GM19372 (cell line): ENCODE measurements around the gene TUBA4B.
A peak's percentile ranks its signal among the peaks of the same experiment; 100 is the strongest.

Source experiments
- ATAC-seq: cut with Tn5 transposase; IDR thresholded peaks from one replicate; pipeline ENCODE4 v1.9.1; 2021; ENCODE audit warnings: mild to moderate bottlenecking, low read depth, moderate library complexity; ENCODE audit not compliant: unreplicated experiment

TUBA4B gene

GRCh38 chr2:219289537-219290361 lies 36.7 kb downstream of the TUBA4B start:
- ATAC-seq: no peak

DNA sequence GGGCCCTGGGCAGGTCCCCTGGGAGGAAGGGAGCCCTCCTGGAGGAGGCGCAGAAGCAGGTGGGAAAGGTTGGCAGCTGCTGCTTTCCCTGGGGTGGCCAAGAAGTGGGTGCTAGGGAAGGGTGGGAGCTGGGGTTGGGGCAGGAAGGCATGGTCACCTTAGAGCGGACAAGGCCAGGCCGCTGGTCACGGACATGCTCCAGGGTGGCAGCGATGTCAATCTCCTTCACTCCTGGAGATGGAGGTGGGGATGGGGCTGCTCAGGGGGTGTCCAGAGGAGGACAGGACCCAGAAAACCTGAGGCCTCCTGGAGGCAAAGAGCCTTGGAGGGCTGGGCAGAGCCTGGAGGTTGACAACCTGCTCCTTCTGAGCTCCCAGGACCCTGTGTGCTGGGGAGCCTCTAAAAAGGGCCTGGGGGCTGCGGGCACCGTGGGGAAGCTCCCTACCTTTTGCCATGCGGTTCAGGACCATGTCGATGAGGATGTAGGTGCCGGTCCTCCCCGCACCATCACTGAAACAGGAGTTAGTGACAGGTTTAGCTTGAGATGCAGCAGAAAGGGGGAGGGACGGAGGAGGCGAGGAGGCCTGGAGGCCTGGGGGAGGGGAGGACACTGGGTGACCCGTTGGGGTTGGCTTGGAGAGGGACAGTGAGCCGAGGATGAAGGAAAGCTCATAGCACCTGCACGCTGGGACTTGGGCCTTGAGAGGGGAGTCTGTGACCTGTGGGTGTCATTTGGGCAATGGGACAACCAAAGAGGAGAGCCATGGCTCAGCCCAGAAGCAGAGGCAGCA lies 37.5 kb downstream of the TUBA4B start:
- ATAC-seq: no peak

GRCh38 chr2:219291394-219291793 lies 38.4 kb downstream of the TUBA4B start:
- no peak for ATAC-seq

- ATAC-seq: no peak
These were observed 39.0 kb downstream of the TUBA4B start for GRCh38 chr2:219291910-219292490.

DNA sequence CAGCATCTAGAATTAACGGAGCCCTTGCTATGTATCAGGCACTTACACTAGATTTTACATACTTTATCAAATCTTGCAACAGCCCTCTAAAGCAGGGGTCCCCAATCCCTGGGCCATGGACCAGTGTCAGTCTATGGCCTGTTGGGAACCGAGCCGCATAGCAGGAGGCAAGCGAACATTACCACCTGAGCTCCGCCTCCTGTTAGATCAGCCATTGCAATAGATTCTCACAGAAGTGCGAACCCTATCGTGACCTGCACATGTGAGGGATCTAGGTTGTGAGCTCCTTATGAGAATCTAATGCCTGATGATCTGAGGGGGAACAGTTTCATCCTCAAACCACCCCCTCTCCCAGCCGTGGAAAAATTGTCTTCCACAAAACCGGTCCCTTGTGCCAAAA lies 39.6 kb downstream of the TUBA4B start:
- ATAC-seq: no peak

DNA sequence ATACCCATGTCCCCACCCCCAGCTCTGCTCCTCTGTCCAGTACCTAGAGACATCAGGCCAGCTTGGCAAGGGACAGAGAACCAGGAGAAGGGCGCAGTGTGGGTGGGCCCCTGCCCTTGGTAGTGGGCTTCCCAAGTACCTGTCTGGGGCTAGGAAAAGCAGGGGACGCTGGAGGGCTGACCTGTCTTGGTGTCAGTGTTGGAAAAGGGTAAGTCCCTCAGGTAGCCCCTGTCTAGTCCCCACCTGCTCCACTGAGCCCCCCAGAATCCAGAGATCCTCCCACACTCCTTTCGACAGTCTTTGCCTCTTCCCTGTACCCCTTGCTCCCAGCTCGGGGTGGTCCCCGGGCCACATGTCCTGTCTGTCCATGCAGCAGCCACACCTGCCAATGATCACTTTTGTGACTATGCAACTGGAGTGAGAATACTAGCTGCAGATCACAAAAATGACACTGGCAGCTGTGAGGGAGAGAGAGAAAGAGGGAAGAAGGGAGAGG lies 40.7 kb downstream of the TUBA4B start:
- no peak for ATAC-seq

- peak; percentile 94 for ATAC-seq
These were observed 41.6 kb downstream of the TUBA4B start for GRCh38 chr2:219294356-219295351.

- ATAC-seq: no peak
These were observed 43.1 kb downstream of the TUBA4B start for GRCh38 chr2:219296142-219296541.

GRCh38 chr2:219296631-219297391 lies 43.8 kb downstream of the TUBA4B start:
- no peak for ATAC-seq

DNA sequence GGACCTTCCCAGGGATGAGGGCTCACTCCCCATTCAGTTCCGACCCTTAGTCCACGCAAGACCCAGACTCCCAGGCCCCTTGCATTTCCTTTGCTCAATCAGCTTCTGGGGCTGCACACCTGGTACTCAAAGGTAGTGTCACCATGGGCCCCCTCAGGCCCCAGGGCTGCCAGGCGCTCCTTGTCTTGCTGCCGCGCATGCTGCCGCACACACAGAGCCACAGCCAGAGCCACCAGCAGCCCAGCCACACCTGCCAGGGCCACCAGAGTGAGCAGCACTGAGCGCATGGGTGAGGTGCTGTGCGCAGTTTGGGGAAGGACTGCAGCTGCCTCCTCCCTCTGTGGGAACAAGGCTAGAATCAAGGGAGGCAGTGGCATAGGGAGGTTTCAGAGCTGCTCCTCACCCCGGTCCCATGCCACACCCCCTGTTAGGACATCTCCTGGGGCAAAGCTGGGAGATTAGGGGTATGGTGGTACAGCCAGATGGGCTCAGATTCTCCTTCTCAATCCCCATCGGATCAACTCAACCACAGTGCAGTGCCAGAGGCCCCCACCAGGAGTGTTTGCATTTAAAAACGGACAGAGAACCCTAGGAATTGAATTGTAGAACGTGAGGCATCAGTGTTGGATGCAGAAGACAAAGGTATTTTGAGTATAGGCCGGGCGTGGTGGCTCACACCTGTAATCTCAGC lies 44.9 kb downstream of the TUBA4B start:
- ATAC-seq: no peak

DNA sequence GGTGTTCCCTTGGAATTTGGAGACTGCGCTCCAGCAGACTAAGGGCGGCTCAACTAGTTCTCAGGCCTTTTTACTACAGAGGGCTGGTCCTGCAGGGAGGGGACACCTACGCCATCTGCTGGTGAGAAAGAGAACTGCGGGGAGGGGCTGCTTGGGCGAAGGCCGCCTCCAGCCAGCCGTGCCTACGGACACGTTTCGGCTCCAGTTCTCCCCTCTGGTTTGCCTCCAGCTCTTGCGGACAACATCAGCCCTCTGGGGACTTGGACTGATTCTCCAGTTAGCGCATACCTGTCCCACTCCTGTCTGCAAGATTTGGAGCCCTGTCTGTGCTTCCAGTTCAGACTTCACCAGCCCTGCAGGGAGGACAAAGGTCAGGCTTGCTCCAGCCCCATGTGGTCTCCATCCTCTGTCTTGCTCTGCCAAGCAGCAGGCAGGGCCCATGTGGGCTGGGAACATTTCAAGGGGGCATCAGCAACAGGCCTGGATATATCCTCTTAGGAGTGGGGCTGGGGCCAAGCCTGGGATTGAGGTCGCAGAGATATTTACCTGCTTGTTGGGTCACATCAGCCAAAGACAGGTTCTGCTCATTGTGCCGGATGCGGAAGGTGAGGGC lies 45.8 kb downstream of the TUBA4B start:
- ATAC-seq: peak; percentile 46

DNA sequence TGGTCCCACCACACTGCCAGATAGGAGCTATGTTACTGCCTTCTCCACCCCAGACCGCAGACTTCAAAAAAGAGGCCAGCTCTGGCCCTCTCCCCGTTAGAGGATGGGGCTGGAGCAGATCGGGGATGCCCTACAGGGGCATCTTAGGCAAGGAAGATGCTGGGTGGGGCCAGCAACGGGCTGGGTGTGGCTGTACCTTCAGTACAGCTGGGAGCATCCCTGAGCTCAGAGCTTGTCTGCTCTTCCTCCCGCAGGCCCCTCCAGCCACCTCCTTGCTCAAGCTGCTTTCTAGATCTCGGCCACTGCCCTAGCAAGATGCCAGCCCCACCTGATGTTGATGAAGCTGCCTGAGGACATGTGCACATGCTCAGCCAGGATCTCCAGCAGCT lies 46.3 kb downstream of the TUBA4B start:
- ATAC-seq: no peak

DNA sequence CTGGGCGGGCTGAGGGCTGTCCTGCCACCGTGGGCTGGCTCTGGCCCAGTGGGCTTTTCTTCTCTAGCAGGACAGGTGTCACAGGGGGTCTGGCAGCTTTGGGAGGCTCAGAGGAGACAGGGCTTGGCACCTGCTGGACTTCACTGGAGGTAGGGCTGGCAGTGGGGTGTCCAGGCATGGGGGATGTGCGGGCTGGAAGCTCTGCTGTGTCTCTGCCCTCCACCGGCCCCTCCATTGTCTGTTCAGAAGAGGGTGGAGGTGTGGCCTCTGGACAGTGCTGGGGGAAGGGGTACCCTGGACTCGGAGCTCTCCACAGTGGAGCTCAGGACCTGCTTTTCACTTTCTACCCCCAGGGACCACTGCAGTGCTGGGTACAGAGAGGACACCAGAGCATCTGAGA lies 47.0 kb downstream of the TUBA4B start:
- no peak for ATAC-seq

DNA sequence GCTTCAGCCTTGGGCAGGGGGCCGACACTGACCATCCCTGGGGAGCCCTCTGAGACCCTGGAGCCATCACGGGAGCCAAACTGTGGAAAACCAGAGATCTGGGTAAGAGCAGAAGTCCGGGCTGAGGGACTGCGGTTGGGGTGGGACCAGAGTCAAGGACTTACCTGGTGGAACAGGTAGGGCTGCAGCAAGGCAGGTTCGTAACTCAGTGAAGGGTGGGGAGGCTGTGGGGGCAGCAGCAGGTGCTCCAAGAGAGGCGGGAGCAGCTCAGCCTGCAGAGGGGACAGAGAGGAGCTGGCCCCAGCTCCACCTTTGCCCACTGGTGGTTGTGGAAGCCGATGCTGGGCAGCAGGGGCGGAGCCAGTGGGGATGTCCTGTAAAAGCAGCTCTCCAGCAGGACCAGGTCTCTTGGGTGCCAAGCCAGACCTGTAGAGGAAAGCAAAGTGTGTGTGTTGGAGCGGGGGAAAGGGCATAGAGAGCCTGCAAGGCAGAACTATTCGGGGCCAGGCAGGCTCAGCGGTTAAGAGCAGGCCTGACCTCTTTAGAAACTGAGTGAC lies 49.4 kb downstream of the TUBA4B start:
- no peak for ATAC-seq

DNA sequence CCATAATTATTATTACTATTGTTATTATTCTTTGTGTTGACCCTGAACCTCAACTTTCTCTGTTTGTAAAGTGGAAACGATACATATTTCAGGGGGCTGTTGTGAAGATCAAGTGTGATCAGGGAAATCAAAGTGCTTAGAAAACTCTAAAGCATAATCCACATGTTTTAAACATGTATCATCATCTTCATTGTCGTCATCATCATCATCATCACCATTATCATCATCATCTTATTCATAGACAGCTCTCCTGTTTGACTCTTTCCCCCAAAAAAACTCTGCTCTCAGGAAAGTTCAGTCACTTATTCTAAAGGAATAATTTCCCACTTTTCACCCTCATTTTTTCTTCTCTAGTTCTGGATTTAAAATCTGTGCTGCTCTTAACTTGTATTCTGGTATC lies 51.2 kb downstream of the TUBA4B start:
- no peak for ATAC-seq

- no peak for ATAC-seq
These were observed 53.0 kb downstream of the TUBA4B start for GRCh38 chr2:219306047-219306446.

- ATAC-seq: no peak
These were observed 55.4 kb downstream of the TUBA4B start for GRCh38 chr2:219308142-219309101.
